H1 (cell line): Measurements from ENCODE around the gene LRCH3. TPM values are rescaled to one million over a fixed set of nuclear protein-coding genes. Genes with fewer than 3 reads are reported as not detected.

Experiments used
- BRCA1 ChIP-seq: IDR thresholded peaks from 2 replicates; pipeline ENCODE4 v1.6.1; 2012; ENCODE audit warnings: low read depth, low read length, improper control_type of control experiment
- CEBPB ChIP-seq: IDR thresholded peaks from 2 replicates; pipeline ENCODE4 v1.6.1; 2012; ENCODE audit warnings: low read depth, low read length
- CTBP2 ChIP-seq: IDR thresholded peaks from 2 replicates; pipeline ENCODE4 v1.7.0; 2011; ENCODE audit warnings: borderline replicate concordance, mild to moderate bottlenecking, moderate library complexity, mixed read lengths, low read length; ENCODE audit not compliant: insufficient read depth, insufficient read length
- GTF2F1 ChIP-seq: IDR thresholded peaks from 2 replicates; pipeline ENCODE4 v1.6.1; 2012; ENCODE audit warnings: low read depth, low read length, improper control_type of control experiment, borderline replicate concordance
- JUND ChIP-seq: IDR thresholded peaks from 2 replicates; pipeline ENCODE4 v1.6.1; 2011; ENCODE audit warnings: mild to moderate bottlenecking, improper control_type of control experiment, low read length
- KDM1A ChIP-seq: fragments of 200-600, 300-600 bp; sonication (generic); IDR thresholded peaks from 2 replicates; pipeline ENCODE4 v1.7.1; 2016; ENCODE audit warnings: mild to moderate bottlenecking, low read length, borderline replicate concordance
- NANOG ChIP-seq: IDR thresholded peaks from 2 replicates; pipeline ENCODE4 v1.6.1; 2011; ENCODE audit warnings: low read length, low read depth, mild to moderate bottlenecking, inconsistent platforms; ENCODE audit not compliant: insufficient read depth, poor library complexity, severe bottlenecking
- PHF8 ChIP-seq: fragments of 200-600 bp; sonication (generic); conservative IDR thresholded peaks from 2 replicates; pipeline ENCODE4 v1.7.1; 2012; ENCODE audit warnings: low read depth, mild to moderate bottlenecking, inconsistent platforms, low read length, moderate library complexity
- POLR2A ChIP-seq, 2 experiments: IDR thresholded peaks; 1 replicate in 1 of 2; 2 replicates in 1 of 2; pipeline ENCODE4 v1.6.1; 2011; ENCODE audit warnings: low read depth in 2 of 2, low read length in 2 of 2, mild to moderate bottlenecking in 2 of 2; ENCODE audit errors: control extremely low read depth in 1 of 2
- POU5F1 ChIP-seq: IDR thresholded peaks from 2 replicates; pipeline ENCODE4 v1.6.1; 2011; ENCODE audit warnings: low read depth, mild to moderate bottlenecking, low read length, moderate library complexity
- RXRA ChIP-seq: IDR thresholded peaks from 2 replicates; pipeline ENCODE4 v1.6.1; 2011; ENCODE audit warnings: low read depth, mild to moderate bottlenecking, low read length, moderate library complexity; ENCODE audit not compliant: insufficient read depth
- SIN3A ChIP-seq, 2 experiments: IDR thresholded peaks in 1 of 2; conservative IDR thresholded peaks in 1 of 2; 2 replicates each; pipeline ENCODE4 v1.6.1; 2011 to 2012; ENCODE audit warnings: low read length in 2 of 2, improper control_type of control experiment in 1 of 2, low read depth in 1 of 2, mild to moderate bottlenecking in 1 of 2
- SIRT6 ChIP-seq: IDR thresholded peaks from one replicate; pipeline ENCODE4 v1.7.1; 2012; ENCODE audit warnings: low read length, inconsistent platforms
- SP1 ChIP-seq: IDR thresholded peaks from 2 replicates; pipeline ENCODE4 v1.6.1; 2011; ENCODE audit warnings: low read depth, low read length
- SUZ12 ChIP-seq: fragments of 200-600 bp; sonication (generic); IDR thresholded peaks from 2 replicates; pipeline ENCODE4 v1.6.1; 2012; ENCODE audit warnings: mild to moderate bottlenecking, inconsistent platforms, low read length, moderate library complexity, mixed read lengths
- TAF1 ChIP-seq: IDR thresholded peaks from 2 replicates; pipeline ENCODE4 v1.6.1; 2011; ENCODE audit warnings: mild to moderate bottlenecking, low read depth, low read length
- TBP ChIP-seq: IDR thresholded peaks from 2 replicates; pipeline ENCODE4 v1.6.1; 2011; ENCODE audit warnings: low read depth, low read length, improper control_type of control experiment
- USF2 ChIP-seq: IDR thresholded peaks from 2 replicates; pipeline ENCODE4 v1.6.1; 2011; ENCODE audit warnings: low read length, improper control_type of control experiment
- polyA plus RNA-seq, 7 experiments: library from polyadenylated mRNA; depleted of rRNA in 3 of 7; stranded (reverse) in 5 of 7; unstranded in 2 of 7; fragments of >200 nt in 5 of 7; fragments of 200-250 nt in 2 of 7; gene quantifications; 1 replicate in 5 of 7; 2 replicates in 1 of 7; 4 replicates in 1 of 7; pipeline versions ENCODE4 v1.2.1 to v1.2.3, GENCODE V29; 2011 to 2013; ENCODE audit warnings: missing spikeins in 2 of 7, mixed read lengths in 2 of 7
- total RNA-seq: library from RNA; stranded (reverse); fragmentation: NEBNext Ultra II Directional; extraction: Animal tissue kit (Norgen Biotek cat#: 25700); gene quantifications from 2 replicates; pipeline ENCODE4 v1.2.1, GENCODE V29; 2021
- TF ChIP-seq, protein P1 (sequence below): IDR thresholded peaks from 2 replicates; pipeline ENCODE4 v1.6.1; 2012; ENCODE audit warnings: inconsistent platforms
- TF ChIP-seq, protein P2 (sequence below): IDR thresholded peaks from 2 replicates; pipeline ENCODE4 v1.6.1; 2012; ENCODE audit warnings: low read length, inconsistent platforms

The LRCH3 gene
- total and polyA plus RNA-seq, 2 of the 8 experiments (the other 6 are each of a cell fraction or from before 2014, with no cell fraction given) = 58.4 to 66.0 TPM

GRCh38 chr3:197791113-197791891 lies at the start of gene LRCH3 (continued):
- no peak for TF ChIP-seq USF2
- no peak for TF ChIP-seq SUZ12
- peak; percentile 96 for TF ChIP-seq TAF1
- no peak for TF ChIP-seq CTBP2
- TF ChIP-seq SIRT6 = no peak
- TF ChIP-seq, protein P1, sequence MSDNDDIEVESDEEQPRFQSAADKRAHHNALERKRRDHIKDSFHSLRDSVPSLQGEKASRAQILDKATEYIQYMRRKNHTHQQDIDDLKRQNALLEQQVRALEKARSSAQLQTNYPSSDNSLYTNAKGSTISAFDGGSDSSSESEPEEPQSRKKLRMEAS = peak; percentile 67
- TF ChIP-seq POU5F1 = no peak
- TF ChIP-seq PHF8 = peak; percentile 99
- no peak for TF ChIP-seq KDM1A
- peak; percentile 5 for TF ChIP-seq NANOG
- no peak for TF ChIP-seq SP1
- peak; percentile 91 for TF ChIP-seq TBP
- TF ChIP-seq, protein P2, sequence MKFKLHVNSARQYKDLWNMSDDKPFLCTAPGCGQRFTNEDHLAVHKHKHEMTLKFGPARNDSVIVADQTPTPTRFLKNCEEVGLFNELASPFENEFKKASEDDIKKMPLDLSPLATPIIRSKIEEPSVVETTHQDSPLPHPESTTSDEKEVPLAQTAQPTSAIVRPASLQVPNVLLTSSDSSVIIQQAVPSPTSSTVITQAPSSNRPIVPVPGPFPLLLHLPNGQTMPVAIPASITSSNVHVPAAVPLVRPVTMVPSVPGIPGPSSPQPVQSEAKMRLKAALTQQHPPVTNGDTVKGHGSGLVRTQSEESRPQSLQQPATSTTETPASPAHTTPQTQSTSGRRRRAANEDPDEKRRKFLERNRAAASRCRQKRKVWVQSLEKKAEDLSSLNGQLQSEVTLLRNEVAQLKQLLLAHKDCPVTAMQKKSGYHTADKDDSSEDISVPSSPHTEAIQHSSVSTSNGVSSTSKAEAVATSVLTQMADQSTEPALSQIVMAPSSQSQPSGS = no peak
- TF ChIP-seq JUND = no peak
- 0 out of 4 replicates have a peak, but pooled peaks of 1 of the 2 experiments have one; percentile 54 for TF ChIP-seq SIN3A (conservative IDR thresholded peaks at IDR 0.05 in 1 of 2, IDR thresholded peaks at IDR 0.05 in 1 of 2; ENCODE audit: low read depth in 1 of 2, low read length in 2 of 2)
- no peak for TF ChIP-seq CEBPB
- no peak for TF ChIP-seq RXRA
- TF ChIP-seq POLR2A (IDR thresholded peaks at IDR 0.05; ENCODE audit: control extremely low read depth in 1 of 2, low read depth in 2 of 2, low read length in 2 of 2) = peak; percentile 94 to 97
- TF ChIP-seq GTF2F1 = peak; percentile 66; the same call in 1 of the 2 replicates
- no peak for TF ChIP-seq BRCA1
